ENCODE data around the gene TM6SF1.
"Not testable (repeated sequence)": the region's sequence is repeated elsewhere in the genome, so short reads cannot be mapped to it uniquely, and the experiment has no call there.

Gene TM6SF1

DNA sequence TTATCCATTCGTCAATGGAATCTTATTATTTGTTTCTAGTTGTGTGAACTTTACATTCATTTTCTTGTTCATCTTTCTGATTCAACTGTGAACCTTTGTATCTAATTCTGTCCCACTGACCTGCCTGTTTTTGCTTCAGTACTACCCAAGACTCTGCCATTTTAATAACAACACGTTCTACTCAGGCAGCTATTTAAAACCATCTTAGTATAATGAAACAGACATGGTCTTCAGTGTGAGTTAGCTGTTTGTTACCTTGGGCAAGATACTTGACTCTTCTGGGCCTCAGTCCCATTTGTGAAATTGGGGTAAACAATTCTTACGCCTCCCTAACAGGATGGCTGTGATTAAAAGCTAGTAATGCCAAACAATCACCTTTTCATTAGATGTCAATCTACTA lies 42.0 kb upstream of the TM6SF1 start:
- Histone ChIP-seq H3K4me3 (peak overlapping the region; percentile 75), H3K27ac (no peak overlapping the region)
- TF ChIP-seq, protein P1, sequence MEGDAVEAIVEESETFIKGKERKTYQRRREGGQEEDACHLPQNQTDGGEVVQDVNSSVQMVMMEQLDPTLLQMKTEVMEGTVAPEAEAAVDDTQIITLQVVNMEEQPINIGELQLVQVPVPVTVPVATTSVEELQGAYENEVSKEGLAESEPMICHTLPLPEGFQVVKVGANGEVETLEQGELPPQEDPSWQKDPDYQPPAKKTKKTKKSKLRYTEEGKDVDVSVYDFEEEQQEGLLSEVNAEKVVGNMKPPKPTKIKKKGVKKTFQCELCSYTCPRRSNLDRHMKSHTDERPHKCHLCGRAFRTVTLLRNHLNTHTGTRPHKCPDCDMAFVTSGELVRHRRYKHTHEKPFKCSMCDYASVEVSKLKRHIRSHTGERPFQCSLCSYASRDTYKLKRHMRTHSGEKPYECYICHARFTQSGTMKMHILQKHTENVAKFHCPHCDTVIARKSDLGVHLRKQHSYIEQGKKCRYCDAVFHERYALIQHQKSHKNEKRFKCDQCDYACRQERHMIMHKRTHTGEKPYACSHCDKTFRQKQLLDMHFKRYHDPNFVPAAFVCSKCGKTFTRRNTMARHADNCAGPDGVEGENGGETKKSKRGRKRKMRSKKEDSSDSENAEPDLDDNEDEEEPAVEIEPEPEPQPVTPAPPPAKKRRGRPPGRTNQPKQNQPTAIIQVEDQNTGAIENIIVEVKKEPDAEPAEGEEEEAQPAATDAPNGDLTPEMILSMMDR (IDR thresholded peaks at IDR 0.05) = no peak
- no peak for DNase-seq (ENCODE audit: low spot score)

DNA sequence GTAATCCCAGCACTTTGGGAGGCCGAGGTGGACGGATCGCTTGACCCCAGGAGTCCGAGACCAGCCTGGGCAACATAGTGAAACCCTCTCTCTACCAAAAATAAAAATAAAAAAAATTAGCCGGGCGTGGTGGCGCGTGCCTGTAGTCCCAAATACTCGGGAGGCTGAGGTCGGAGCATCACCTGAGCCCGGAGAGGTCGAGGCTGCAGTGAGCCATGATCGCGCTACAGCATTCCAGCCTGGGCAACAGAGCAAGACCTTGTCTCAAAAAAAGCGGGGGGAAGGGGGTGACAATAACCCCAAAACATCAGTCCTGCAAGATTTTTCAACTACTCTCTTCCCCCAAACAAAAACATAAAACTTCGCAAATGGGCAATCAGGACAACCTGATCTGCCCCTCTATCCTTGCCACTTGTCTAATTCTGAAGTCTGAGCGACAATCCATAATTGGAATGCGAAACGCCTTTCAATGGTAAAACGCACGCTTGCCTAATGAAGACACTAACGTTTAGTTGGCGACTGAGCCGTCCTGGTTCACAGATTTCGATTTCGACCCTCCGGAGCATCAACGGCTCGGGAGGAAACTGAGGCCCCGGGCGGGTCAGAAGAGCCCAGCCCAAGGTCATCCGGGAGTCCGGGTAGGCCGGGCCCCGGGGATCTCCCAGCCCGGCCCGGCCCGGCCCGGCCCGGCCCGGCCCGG lies 41.3 kb upstream of the TM6SF1 start:
- Histone ChIP-seq H3K27ac (peak overlapping the region; percentile 84 to 90), H3K4me3 (peak overlapping the region; percentile 75)
- no peak for DNase-seq (ENCODE audit: low spot score)
- TF ChIP-seq, protein P1 (IDR thresholded peaks at IDR 0.05) = no peak

DNA sequence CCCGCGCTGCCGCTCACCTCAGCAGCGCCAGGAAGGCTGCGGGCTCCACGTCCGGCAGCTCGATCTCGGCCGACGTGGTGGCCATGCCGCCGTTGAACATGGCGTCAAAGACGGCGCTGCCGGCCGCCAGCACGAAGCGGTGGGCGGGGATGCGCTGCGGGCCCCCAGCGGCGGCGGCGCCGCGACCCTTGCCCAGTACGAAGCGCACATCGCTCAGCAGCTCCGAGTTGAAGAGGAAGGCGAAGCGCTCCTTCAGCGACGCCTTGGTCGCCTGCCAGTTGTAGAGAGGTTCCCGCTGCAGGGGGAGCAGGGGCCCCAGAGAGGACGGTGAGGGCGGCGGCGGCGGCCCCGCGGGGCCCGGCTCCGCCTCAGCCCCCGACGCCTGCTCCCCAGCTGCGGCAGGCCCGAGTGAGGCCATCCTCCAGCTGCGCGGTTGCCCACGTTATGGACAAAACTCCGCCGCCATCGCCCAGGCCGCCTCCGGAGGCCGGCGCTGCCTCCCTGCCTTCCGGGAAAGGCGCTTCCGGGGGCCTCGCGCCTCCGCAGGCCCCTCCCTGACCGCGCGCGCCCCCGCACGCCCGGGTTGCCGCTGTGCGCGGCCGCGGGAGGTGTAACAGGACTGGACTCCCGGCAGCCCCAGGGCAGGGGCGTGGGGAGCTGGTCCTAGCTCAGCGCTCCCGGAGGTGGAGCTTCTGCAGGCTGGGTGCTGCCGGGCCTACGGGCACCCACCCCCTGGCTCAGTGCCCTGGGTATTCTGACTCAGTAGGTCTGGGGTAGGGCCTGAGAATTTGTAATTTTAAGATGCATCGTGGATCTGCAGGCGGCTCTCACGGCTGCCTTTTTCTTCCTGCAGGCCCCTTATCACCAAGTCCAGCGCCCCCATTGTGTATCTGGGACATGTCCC lies 40.5 kb upstream of the TM6SF1 start, which contains the start of gene BTBD1:
Gene BTBD1 (minus strand): TSS at position 519 of the 904 bp plus-strand sequence. CDS start 101 bp downstream, at position 418.
- Histone ChIP-seq H3K4me3 (peak within 1 kb of the TSS; percentile 75), H3K27ac (peak within 1 kb of the TSS; percentile 84 to 90)
- TF ChIP-seq, protein P1 (IDR thresholded peaks at IDR 0.05) = no peak
- peak; percentile 98 for DNase-seq (ENCODE audit: low spot score)

- TF ChIP-seq, protein P1 (IDR thresholded peaks at IDR 0.05) = no peak
- no peak for DNase-seq (ENCODE audit: low spot score)
- Histone ChIP-seq H3K27ac (peak overlapping the region; percentile 84 to 90), H3K4me3 (peak overlapping the region; percentile 75)
Measured at GRCh38 chr15:83067638-83067962, 39.8 kb upstream of the TM6SF1 start.

DNA sequence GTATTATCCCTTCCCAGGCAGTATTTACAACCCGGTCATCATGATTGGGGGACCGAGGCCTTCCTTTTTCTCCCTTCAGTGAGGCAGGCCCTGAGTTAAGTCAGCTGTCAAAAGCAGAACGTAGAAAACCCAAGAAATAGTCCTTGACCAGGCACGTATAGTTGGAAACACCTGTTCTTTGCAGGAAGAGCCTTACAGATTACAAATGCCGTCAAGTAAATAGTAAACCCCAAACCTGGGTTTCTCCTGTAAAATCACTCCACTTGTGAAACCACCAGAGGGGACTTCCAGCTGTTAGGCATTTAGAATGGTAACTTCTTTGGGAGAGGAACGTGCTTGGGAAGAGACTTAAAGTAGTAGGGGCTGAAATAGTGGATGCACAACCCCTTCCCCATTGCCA lies 39.4 kb upstream of the TM6SF1 start:
- peak overlapping the region; percentile 84 to 90 for H3K27ac ChIP-seq
- DNase-seq (ENCODE audit: low spot score) = no peak
- TF ChIP-seq, protein P1 (IDR thresholded peaks at IDR 0.05) = no peak
- no peak overlapping the region for H3K4me3 ChIP-seq

- not testable (repeated sequence) for H3K27ac ChIP-seq; DNase-seq (ENCODE audit: low spot score); H3K4me3 ChIP-seq
Measured at GRCh38 chr15:83069211-83069642, 38.2 kb upstream of the TM6SF1 start.

DNA sequence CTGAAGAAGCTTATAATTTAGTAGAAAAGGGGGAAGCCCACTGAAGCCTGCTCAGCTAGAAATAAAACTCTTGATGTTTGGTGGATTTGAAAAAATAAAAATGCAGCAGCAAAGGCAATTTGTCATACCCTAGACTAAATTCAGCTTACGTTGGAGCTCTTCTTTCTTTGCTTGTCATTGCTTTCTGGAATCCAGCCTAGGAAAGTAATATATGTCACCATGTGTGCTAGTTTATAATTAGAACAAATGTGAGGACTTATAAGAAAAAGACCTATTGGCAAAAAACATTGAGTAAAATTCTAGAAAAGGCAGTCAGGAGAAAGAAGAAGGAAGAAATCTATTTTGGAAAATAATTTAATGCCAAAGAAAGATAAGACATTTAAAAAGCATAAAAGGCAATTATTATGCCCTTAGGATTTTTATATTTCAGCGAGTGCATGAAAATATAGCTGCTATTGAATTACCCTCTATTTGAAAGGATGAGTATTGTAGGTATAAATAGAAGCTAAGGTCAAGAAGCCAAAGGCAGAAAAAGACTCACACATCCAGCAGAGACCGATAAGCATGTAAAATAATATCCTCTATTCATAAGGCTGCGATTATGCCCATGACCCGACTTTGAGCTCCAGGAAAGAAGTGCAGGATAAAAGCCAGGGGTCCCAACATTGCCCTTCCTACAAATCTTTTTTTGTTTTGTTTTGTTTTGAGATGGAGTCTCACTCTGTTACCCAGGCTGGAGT lies 29.8 kb upstream of the TM6SF1 start:
- no peak for DNase-seq (ENCODE audit: low spot score)
- no peak overlapping the region for H3K4me3 ChIP-seq
- TF ChIP-seq, protein P1 (IDR thresholded peaks at IDR 0.05) = no peak
- H3K27ac ChIP-seq = no peak overlapping the region
